ENCODE results near the gene LYAR.

GRCh38 chr4:4269856-4270255 lies 20.1 kb downstream of the LYAR start:
- TF ChIP-seq CTCF (IDR thresholded peaks at IDR 0.05 in 8 of 11, conservative IDR thresholded peaks at IDR 0.05 in 3 of 11): no peak
- TF ChIP-seq POLR2A (IDR thresholded peaks at IDR 0.05): no peak
- no peak for TF ChIP-seq POLR2AphosphoS5 (IDR thresholded peaks at IDR 0.05)
